OCI-LY1 (cell line): ENCODE measurements around the gene TMF1.

Experiments used
- H2AFZ ChIP-seq: fragments of 200-600 bp; sonication (generic), shearing (Covaris generic); 2 replicates; pipeline ENCODE4 v1.6.0; 2014; ENCODE audit warnings: antibody characterized with exemption, mild to moderate bottlenecking, low read length
- H3F3A ChIP-seq: fragments of 200-600 bp; sonication (generic), shearing (Covaris generic); 2 replicates; pipeline ENCODE4 v1.6.0; 2014; ENCODE audit warnings: mild to moderate bottlenecking, antibody characterized with exemption, low read length, moderate library complexity; ENCODE audit not compliant: insufficient read depth
- H3K27ac ChIP-seq: fragments of 200-600 bp; sonication (generic); 2 replicates; pipeline ENCODE4 v1.5.1; 2014; ENCODE audit warnings: low read length, mixed run types, mild to moderate bottlenecking, low read depth; ENCODE audit not compliant: poor library complexity, severe bottlenecking
- H3K27me3 ChIP-seq: fragments of 200-600 bp; sonication (generic); 2 replicates; pipeline ENCODE4 v1.6.0; 2014; ENCODE audit warnings: antibody characterized with exemption, mild to moderate bottlenecking, low read length, moderate library complexity; ENCODE audit not compliant: insufficient read depth
- H3K36me3 ChIP-seq: fragments of 200-600 bp; sonication (generic); 2 replicates; pipeline ENCODE4 v1.6.1; 2014; ENCODE audit warnings: mild to moderate bottlenecking, antibody characterized with exemption, low read length, moderate library complexity, mixed read lengths; ENCODE audit not compliant: insufficient read depth
- H3K4me1 ChIP-seq: fragments of 200-600 bp; sonication (generic); 2 replicates; pipeline ENCODE4 v1.5.1; 2014; ENCODE audit warnings: mild to moderate bottlenecking, low read length, moderate library complexity; ENCODE audit not compliant: insufficient read depth, severe bottlenecking
- H3K4me2 ChIP-seq: fragments of 200-600 bp; sonication (generic), shearing (Covaris generic); 2 replicates; pipeline ENCODE4 v1.6.1; 2014; ENCODE audit warnings: low read length
- H3K4me3 ChIP-seq: fragments of 200-600 bp; sonication (generic); 2 replicates; pipeline ENCODE4 v1.5.1; 2014; ENCODE audit warnings: low read length, low read depth, mild to moderate bottlenecking, mixed read lengths; ENCODE audit not compliant: poor library complexity, severe bottlenecking
- H3K79me2 ChIP-seq: fragments of 200-600 bp; shearing (Covaris generic); 2 replicates; pipeline ENCODE4 v1.6.1; 2016; ENCODE audit warnings: mixed run types, low read length, mixed read lengths; ENCODE audit not compliant: insufficient read depth
- H3K9ac ChIP-seq: fragments of 200-600 bp; sonication (generic), shearing (Covaris generic); 2 replicates; pipeline ENCODE4 v1.6.1; 2014; ENCODE audit warnings: mild to moderate bottlenecking, low read length, mixed read lengths
- H3K9me2 ChIP-seq: fragments of 200-600 bp; sonication (generic), shearing (Covaris generic); 2 replicates; pipeline ENCODE4 v1.6.1; 2014; ENCODE audit warnings: low read depth, mild to moderate bottlenecking, low read length, mixed read lengths
- H3K9me3 ChIP-seq: fragments of 200-600 bp; shearing (Covaris generic); 2 replicates; pipeline ENCODE4 v1.6.1; 2014; ENCODE audit warnings: low read length, mixed read lengths
- H4K20me1 ChIP-seq: fragments of 200-600 bp; sonication (generic), shearing (Covaris generic); 2 replicates; pipeline ENCODE4 v1.6.0; 2016; ENCODE audit warnings: mild to moderate bottlenecking, low read length; ENCODE audit not compliant: insufficient read depth
- CTCF ChIP-seq: fragments of 200-600 bp; sonication (generic), shearing (Covaris generic); IDR thresholded peaks from 2 replicates; pipeline ENCODE4 v1.5.1; 2017; ENCODE audit warnings: mild to moderate bottlenecking, antibody characterized with exemption, low read length, moderate library complexity, mixed read lengths
- EZH2 ChIP-seq: fragments of 200-600 bp; sonication (generic), shearing (Covaris generic); IDR thresholded peaks from 2 replicates; pipeline ENCODE4 v1.8.0; 2017; ENCODE audit warnings: borderline replicate concordance, mixed run types, mild to moderate bottlenecking, antibody characterized with exemption, low read length, moderate library complexity, mixed read lengths

Gene TMF1

GRCh38 chr3:69079269-69080159 lies 27.4 kb upstream of the TMF1 start:
- Histone ChIP-seq H3K9ac (peak overlapping the region; percentile 92), H3K36me3 (peaks cover 4% of the 10 kb centered on the region; the same call in 1 of the 2 replicates), H3K9me3 (no peaks in the 10 kb centered on the region), H3F3A (0 out of 2 replicates have a peak, but pooled peaks cover 8% of the 10 kb centered on the region), H3K4me1 (peaks cover 66% of the 10 kb centered on the region), H3K79me2 (peaks cover 34% of the 10 kb centered on the region), H3K27me3 (no peaks in the 10 kb centered on the region), H3K4me2 (peak overlapping the region; percentile 85), H3K27ac (peak overlapping the region; percentile 24), H3K4me3 (peak overlapping the region; percentile 89), H4K20me1 (no peaks in the 10 kb centered on the region), H2AFZ (no peak overlapping the region), H3K9me2 (no peaks in the 10 kb centered on the region)
- TF ChIP-seq EZH2 (no peak), CTCF (no peak)

GRCh38 chr3:69072928-69073327 lies 20.8 kb upstream of the TMF1 start:
- Histone ChIP-seq H3K9me2 (no peaks in the 10 kb centered on the region), H3K4me3 (no peak overlapping the region), H3K27ac (no peak overlapping the region), H3F3A (no peaks in the 10 kb centered on the region; the same call in 1 of the 2 replicates), H3K27me3 (no peaks in the 10 kb centered on the region), H4K20me1 (no peaks in the 10 kb centered on the region), H3K9me3 (no peaks in the 10 kb centered on the region), H3K4me1 (peaks cover 22% of the 10 kb centered on the region), H3K9ac (no peak overlapping the region), H2AFZ (no peak overlapping the region), H3K36me3 (peaks cover 52% of the 10 kb centered on the region; the same call in 1 of the 2 replicates), H3K79me2 (peaks cover 14% of the 10 kb centered on the region), H3K4me2 (no peak overlapping the region)
- TF ChIP-seq CTCF (no peak), EZH2 (no peak)

DNA sequence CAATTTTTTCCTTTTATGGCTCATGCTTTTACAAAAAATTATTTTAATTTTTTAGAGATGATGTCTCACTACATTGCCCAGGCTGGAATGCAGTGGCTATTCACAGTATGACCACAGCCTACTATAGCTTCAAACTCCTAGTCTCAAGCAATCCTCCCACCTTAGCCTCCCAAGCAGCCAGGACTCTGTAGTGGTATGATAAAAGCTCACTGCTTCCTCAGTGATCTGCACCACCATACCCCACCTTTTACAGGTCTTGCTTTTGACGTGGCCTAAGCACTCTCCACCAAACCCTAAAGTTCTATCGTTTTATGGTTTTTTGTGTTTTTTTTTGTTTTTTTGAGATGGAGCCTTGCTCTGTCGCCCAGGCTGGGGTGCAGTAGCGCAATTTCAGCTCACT lies 14.0 kb upstream of the TMF1 start:
- Histone ChIP-seq H3K4me3 (no peak overlapping the region), H3K4me1 (peaks cover 14% of the 10 kb centered on the region), H3K79me2 (0 out of 2 replicates have a peak, but pooled peaks cover 4% of the 10 kb centered on the region), H3K27me3 (no peaks in the 10 kb centered on the region), H2AFZ (no peak overlapping the region), H3K9me3 (no peaks in the 10 kb centered on the region), H3F3A (no peaks in the 10 kb centered on the region; the same call in 1 of the 2 replicates), H4K20me1 (no peaks in the 10 kb centered on the region), H3K9me2 (no peaks in the 10 kb centered on the region; the same call in 1 of the 2 replicates), H3K4me2 (no peak overlapping the region), H3K27ac (no peak overlapping the region), H3K9ac (no peak overlapping the region), H3K36me3 (peaks cover 68% of the 10 kb centered on the region)
- TF ChIP-seq CTCF (no peak), EZH2 (no peak)
